GM12878 (cell line): Measurements from ENCODE around the gene ZBED1. TPM values are rescaled to one million over a fixed set of nuclear protein-coding genes. Genes with fewer than 3 reads are reported as not detected.
A peak's percentile ranks its signal among the peaks of the same experiment; 100 is the strongest.

Experiments
- ATAC-seq: fragments of 200-7000 bp; cut with Tn5 transposase; 3 replicates; pipeline ENCODE4 v1.9.1; 2020; ENCODE audit warnings: mild to moderate bottlenecking, moderate library complexity
- BruUV-seq: library from RNA; stranded (reverse); fragments of 400-500 nt; replicated peaks from 2 replicates; lab custom pipeline; 2021; lab: Mats Ljungman, UMichigan
- CTCF ChIA-PET: fragments of 300-600 bp; sonication (Branson Sonifier 250); formaldehyde crosslinking; extraction: SDS; loops from one replicate; lab custom pipeline; 2021; ENCODE audit warnings: inconsistent platforms; lab: Yijun Ruan, JAX
- POLR2A ChIA-PET: fragments of 350-600 bp; formaldehyde crosslinking; extraction: SDS; loops from one replicate; lab custom pipeline; 2021; ENCODE audit warnings: inconsistent platforms; lab: Charles Lee
- RAD21 ChIA-PET: fragments of 300-600 bp; sonication (Branson Sonifier 250); formaldehyde crosslinking; loops from one replicate; lab custom pipeline; 2023; ENCODE audit warnings: antibody characterized with exemption; ENCODE audit not compliant: unreplicated experiment; lab: Charles Lee
- SMC1A ChIA-PET: fragments of 300-600 bp; sonication (Branson Sonifier 250); formaldehyde crosslinking; loops from one replicate; lab custom pipeline; 2023; ENCODE audit not compliant: unreplicated experiment, uncharacterized antibody; lab: Charles Lee
- DNase-seq: peaks from one replicate; pipeline ENCODE4 v3.0.0-alpha.2; 2011; ENCODE audit warnings: low read depth, low spot score
- FAIRE-seq: peaks from 3 replicates; lab custom pipeline; 2011; peaks lifted over from hg19 to GRCh38; lab: Jason Lieb, UNC
- H2AFZ ChIP-seq: 2 replicates; pipeline ENCODE4 v1.6.0; 2011; ENCODE audit warnings: low read depth, low read length, control low read depth; ENCODE audit not compliant: control insufficient read depth
- H3K27ac ChIP-seq: 2 replicates; pipeline ENCODE4 v1.5.1; 2011; ENCODE audit warnings: control low read depth; ENCODE audit not compliant: control insufficient read depth, insufficient read depth
- H3K27me3 ChIP-seq, 2 experiments: replicated peaks in 1 of 2; 2 replicates each; pipeline versions ENCODE4 v1.6.0 to v1.6.1; 2011; ENCODE audit warnings: low read length in 1 of 2; ENCODE audit not compliant: control insufficient read depth in 2 of 2, insufficient read depth in 2 of 2
- H3K36me3 ChIP-seq, 2 experiments: 2 replicates each; pipeline ENCODE4 v1.5.1; 2011; ENCODE audit warnings: low read length in 1 of 2; ENCODE audit not compliant: control insufficient read depth in 2 of 2, insufficient read depth in 2 of 2
- H3K4me1 ChIP-seq: 2 replicates; pipeline ENCODE4 v1.6.1; 2011; ENCODE audit warnings: mild to moderate bottlenecking, low read length, moderate library complexity, mixed read lengths; ENCODE audit not compliant: control insufficient read depth, insufficient read depth
- H3K4me2 ChIP-seq: 2 replicates; pipeline ENCODE4 v1.6.0; 2011; ENCODE audit warnings: control low read depth; ENCODE audit not compliant: control insufficient read depth, insufficient read depth
- H3K4me3 ChIP-seq: fragments of 200-600 bp; sonication (generic); 2 replicates; pipeline ENCODE4 v1.5.1; 2016
- H3K79me2 ChIP-seq: 2 replicates; pipeline ENCODE4 v1.6.0; 2011; ENCODE audit warnings: low read length; ENCODE audit not compliant: control insufficient read depth, insufficient read depth
- H3K9ac ChIP-seq: 2 replicates; pipeline ENCODE4 v1.8.0; 2011; ENCODE audit warnings: low read length, control low read depth, mixed read lengths; ENCODE audit not compliant: control insufficient read depth, insufficient read depth
- H3K9me3 ChIP-seq: replicated peaks from 3 replicates; pipeline ENCODE4 v1.5.1; 2011; ENCODE audit warnings: mild to moderate bottlenecking, low read length; ENCODE audit not compliant: control insufficient read depth, insufficient read depth
- H4K20me1 ChIP-seq: 2 replicates; pipeline ENCODE4 v1.6.0; 2011; ENCODE audit not compliant: control insufficient read depth, insufficient read depth
- BHLHE40 ChIP-seq, 2 experiments: fragments of 450-650 bp in 1 of 2; IDR thresholded peaks; 2 replicates each; pipeline ENCODE4 v1.6.1; 2011 to 2017; ENCODE audit warnings: low read depth in 2 of 2, borderline replicate concordance in 1 of 2, improper control_type of control experiment in 1 of 2, low read length in 1 of 2, mild to moderate bottlenecking in 1 of 2
- CBFB ChIP-seq: IDR thresholded peaks from 2 replicates; pipeline ENCODE4 v1.6.1; 2016; ENCODE audit warnings: antibody characterized with exemption, low read depth
- IRF3 ChIP-seq: fragments of 450-650 bp; IDR thresholded peaks from 2 replicates; pipeline ENCODE4 v1.6.1; 2014; ENCODE audit warnings: mild to moderate bottlenecking
- KAT2A ChIP-seq: conservative IDR thresholded peaks from 2 replicates; pipeline ENCODE4 v1.6.1; 2011; ENCODE audit warnings: low read depth, low read length; ENCODE audit not compliant: control insufficient read depth
- PML ChIP-seq: IDR thresholded peaks from 2 replicates; pipeline ENCODE4 v1.6.1; 2012; ENCODE audit warnings: low read length, inconsistent platforms
- REST ChIP-seq: IDR thresholded peaks from 2 replicates; pipeline ENCODE4 v1.6.1; 2012; ENCODE audit warnings: mild to moderate bottlenecking, low read depth, low read length
- RUNX3 ChIP-seq: IDR thresholded peaks from 2 replicates; pipeline ENCODE4 v1.6.1; 2012; ENCODE audit warnings: low read length, inconsistent platforms
- SMAD1 ChIP-seq: fragments of 450-650 bp; IDR thresholded peaks from 2 replicates; pipeline ENCODE4 v1.6.1; 2018; ENCODE audit warnings: mild to moderate bottlenecking, low read depth; ENCODE audit not compliant: partially characterized antibody
- SMARCA5 ChIP-seq: fragments of 450-650 bp; IDR thresholded peaks from 2 replicates; pipeline ENCODE4 v1.6.1; 2017; ENCODE audit warnings: mild to moderate bottlenecking
- SREBF1 ChIP-seq: IDR thresholded peaks from 2 replicates; pipeline ENCODE4 v1.6.1; 2012; ENCODE audit warnings: mild to moderate bottlenecking, low read length
- SUZ12 ChIP-seq: fragments of 200-600 bp; sonication (generic); IDR thresholded peaks from one replicate; pipeline ENCODE4 v1.6.1; 2018; ENCODE audit warnings: antibody characterized with exemption, mild to moderate bottlenecking; ENCODE audit not compliant: unreplicated experiment
- ZSCAN29 ChIP-seq: fragments of 450-650 bp; IDR thresholded peaks from 2 replicates; pipeline ENCODE4 v1.6.1; 2017; ENCODE audit warnings: mild to moderate bottlenecking, moderate library complexity
- ZZZ3 ChIP-seq: IDR thresholded peaks from 2 replicates; pipeline ENCODE4 v1.6.1; 2011; ENCODE audit warnings: low read depth; ENCODE audit not compliant: control insufficient read depth, insufficient read length
- WGBS: methylation state at CpG from one replicate; pipeline ENCODE4 v1.1.6; 2016; ENCODE audit warnings: low lambda C conversion rate; ENCODE audit not compliant: insufficient replicate concordance, insufficient coverage; ENCODE audit errors: missing lambda C conversion rate; 5-methylcytosine and 5-hydroxymethylcytosine counted together
- in situ Hi-C: fragments of 300-500 bp; cut with MboI; formaldehyde crosslinking; loops from 9 replicates; pipeline ENCODE4 v1.14.3; 2018; ENCODE audit warnings: mixed read lengths
- intact Hi-C: fragments of 100-400 bp; cut with micrococcal nuclease; formaldehyde crosslinking; loops from one replicate; pipeline ENCODE4 v1.14.2; 2022; ENCODE audit not compliant: unreplicated experiment
- polyA plus RNA-seq, 11 experiments: library from polyadenylated mRNA; depleted of rRNA in 4 of 11; unstranded in 6 of 11; stranded (reverse) in 5 of 11; fragments of >200 nt; fragmentation: Nextera tagmentation in 4 of 11; fragmentation: Illumina TruSeq in 1 of 11; extraction: Ambion mirVana in 4 of 11; extraction: Trizol in 1 of 11; gene quantifications; 1 replicate in 1 of 11; 2 replicates in 10 of 11; pipeline versions ENCODE4 v1.2.1 to v1.2.3, GENCODE V29; 2011 to 2016; ENCODE audit warnings: inconsistent platforms in 2 of 11, missing spikeins in 2 of 11, low read depth in 1 of 11
- total RNA-seq, 4 experiments: library from RNA; depleted of rRNA in 3 of 4; stranded (reverse); fragments of >200 nt in 3 of 4; fragmentation: Illumina TruSeq in 1 of 4; extraction: Trizol in 1 of 4; gene quantifications; 2 replicates each; pipeline versions ENCODE4 v1.2.1 to v1.2.3, GENCODE V29; 2013 to 2021

ZBED1 gene
- total and polyA plus RNA-seq, 10 of the 15 experiments (the other 5 are each of a cell fraction or from before 2014, with no cell fraction given): 1.9 to 75.5 (median 40.5) TPM

GRCh38 chrX:2542826-2543521 is 42.2 kb upstream of the ZBED1 start:
- Histone ChIP-seq H3K4me1 (no peaks in the 10 kb centered on the region), H2AFZ (no peak overlapping the region), H3K9me3 (peaks cover 3% of the 10 kb centered on the region; the same call in 2 of the 3 replicates), H3K36me3 (no peaks in the 10 kb centered on the region), H4K20me1 (no peaks in the 10 kb centered on the region), H3K9ac (no peak overlapping the region), H3K79me2 (no peaks in the 10 kb centered on the region), H3K4me2 (no peak overlapping the region), H3K4me3 (no peak overlapping the region), H3K27me3 (no peaks in the 10 kb centered on the region), H3K27ac (no peak overlapping the region)
- WGBS: 57% methylated on average over 7 of the region's 7 CpGs
- FAIRE-seq: no peak
- in situ Hi-C loops (no loop called here), intact Hi-C loops (no loop called here)
- POLR2A ChIA-PET: no interaction called here
- no peak for ATAC-seq
- CTCF ChIA-PET: no interaction called here
- BruUV-seq: no TSS peak
- DNase-seq: no peak
- SMC1A ChIA-PET: no interaction called here
- no peak for TF ChIP-seq ZZZ3
- no peak for TF ChIP-seq IRF3
- TF ChIP-seq SREBF1: no peak
- RAD21 ChIA-PET: no interaction called here

GRCh38 chrX:2541603-2542002 is 40.8 kb upstream of the ZBED1 start:
- Histone ChIP-seq H3K4me3 (no peak overlapping the region), H3K36me3 (no peaks in the 10 kb centered on the region), H3K79me2 (no peaks in the 10 kb centered on the region), H3K27me3 (no peaks in the 10 kb centered on the region), H4K20me1 (no peaks in the 10 kb centered on the region), H3K9ac (no peak overlapping the region), H3K27ac (no peak overlapping the region), H3K9me3 (peaks cover 3% of the 10 kb centered on the region; the same call in 2 of the 3 replicates), H3K4me1 (no peaks in the 10 kb centered on the region), H3K4me2 (no peak overlapping the region), H2AFZ (no peak overlapping the region)
- ChIA-PET RAD21 (no interaction called here), POLR2A (no interaction called here), SMC1A (no interaction called here), CTCF (no interaction called here)
- WGBS: 16% methylated on average over 8 of the region's 8 CpGs
- in situ Hi-C loops (no loop called here), intact Hi-C loops (no loop called here)
- DNase-seq (no peak), ATAC-seq (no peak; the same call in 1 of the 3 replicates), FAIRE-seq (no peak)
- no TSS peak for BruUV-seq
- TF ChIP-seq BHLHE40 (IDR thresholded peaks at IDR 0.05; ENCODE audit: borderline replicate concordance in 1 of 2, low read depth in 2 of 2, low read length in 1 of 2) (peak; percentile 49 to 52; a peak in 3 of 4 replicates), REST (no peak), SMARCA5 (no peak), KAT2A (no peak), ZSCAN29 (no peak), CBFB (0 out of 2 replicates have a peak, but pooled peaks have one; percentile 44), RUNX3 (peak; percentile 73), SUZ12 (no peak), PML (no peak), SMAD1 (no peak)
